NT2/D1 (cell line): ENCODE results near the gene UBL7.

ENCODE experiments used
- SUZ12 ChIP-seq: IDR thresholded peaks from 2 replicates; pipeline ENCODE4 v1.6.1; 2011; ENCODE audit not compliant: insufficient read length, insufficient read depth; ENCODE audit errors: extremely low read depth
- YY1 ChIP-seq: IDR thresholded peaks from 2 replicates; pipeline ENCODE4 v1.6.1; 2011; ENCODE audit not compliant: insufficient read length, insufficient read depth
- ZNF274 ChIP-seq: IDR thresholded peaks from 2 replicates; pipeline ENCODE4 v1.6.1; 2011; ENCODE audit warnings: mild to moderate bottlenecking, low read depth, low read length

DNA sequence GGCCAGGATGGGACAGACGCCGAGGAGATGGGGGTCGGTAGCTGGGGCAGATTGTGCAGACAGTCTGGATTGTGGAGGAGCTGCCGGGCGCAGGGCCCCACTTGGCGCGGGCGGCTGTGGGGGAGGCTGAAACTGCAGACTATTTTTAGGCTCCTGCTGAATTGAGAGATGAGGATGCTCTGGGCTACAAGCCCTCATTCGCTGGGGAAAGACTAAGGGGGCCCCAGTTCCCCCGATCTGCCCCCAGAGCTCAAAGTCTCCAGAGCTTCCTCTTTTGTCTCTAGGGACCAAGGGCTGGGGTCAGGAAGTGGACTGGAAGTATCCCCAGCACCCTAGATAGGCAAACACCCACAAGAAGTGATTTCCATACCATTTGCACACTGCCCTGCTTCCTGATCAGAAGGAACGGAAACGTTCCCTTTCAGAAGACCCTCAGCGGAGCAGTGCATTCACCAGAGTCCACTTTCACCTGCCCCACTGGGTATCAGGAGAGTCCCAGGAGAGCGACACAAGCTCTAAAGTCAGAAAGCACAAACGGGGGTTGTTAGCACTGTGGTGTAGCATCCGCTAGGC, 56.9 kb downstream of the UBL7 start:
- no peak for TF ChIP-seq ZNF274
- no peak for TF ChIP-seq YY1
- TF ChIP-seq SUZ12: no peak
